CD14-positive monocyte (primary cell): ENCODE measurements around the gene KLHDC7B. TPM values are rescaled to one million over a fixed set of nuclear protein-coding genes. Genes with fewer than 3 reads are reported as not detected.
A peak's percentile ranks its signal among the peaks of the same experiment; 100 is the strongest.

Experiments used
- DNase-seq, 3 donors: peaks; one replicate each; pipeline ENCODE4 v3.0.0-alpha.2; 2011 to 2022
- H2AFZ ChIP-seq: 2 replicates; pipeline ENCODE4 v1.6.0; 2012; ENCODE audit warnings: mild to moderate bottlenecking, low read depth, low read length, inconsistent platforms; ENCODE audit not compliant: insufficient read depth, poor library complexity, severe bottlenecking
- H3K27ac ChIP-seq, 2 donors: 1 replicate in 1 of 2; 2 replicates in 1 of 2; pipeline ENCODE4 v1.5.1; 2012 to 2013; ENCODE audit warnings: low read length in 2 of 2, control low read depth in 1 of 2, inconsistent platforms in 1 of 2, low read depth in 1 of 2, mild to moderate bottlenecking in 1 of 2
- H3K27me3 ChIP-seq, 2 donors: one replicate each; pipeline versions ENCODE4 v1.6.0 to v1.6.1; 2011 to 2013; ENCODE audit warnings: low read length in 2 of 2; ENCODE audit not compliant: control insufficient read depth in 2 of 2, insufficient read depth in 2 of 2
- H3K36me3 ChIP-seq, 2 donors: replicated peaks in 1 of 2; 1 replicate in 1 of 2; 2 replicates in 1 of 2; pipeline versions ENCODE4 v1.5.1 to v1.6.1; 2012 to 2013; ENCODE audit warnings: low read length in 2 of 2, control low read depth in 1 of 2, inconsistent platforms in 1 of 2, mild to moderate bottlenecking in 1 of 2; ENCODE audit not compliant: insufficient read depth in 2 of 2, control insufficient read depth in 1 of 2
- H3K4me1 ChIP-seq, 2 donors: 1 replicate in 1 of 2; 2 replicates in 1 of 2; pipeline versions ENCODE4 v1.5.1 to v1.6.1; 2012 to 2013; ENCODE audit warnings: low read length in 2 of 2, control low read depth in 1 of 2, inconsistent platforms in 1 of 2, mild to moderate bottlenecking in 1 of 2, moderate library complexity in 1 of 2; ENCODE audit not compliant: insufficient read depth in 2 of 2, control insufficient read depth in 1 of 2
- H3K4me2 ChIP-seq: replicated peaks from 2 replicates; pipeline ENCODE3; 2012; ENCODE audit warnings: low read length, moderate library complexity, mild to moderate bottlenecking; ENCODE audit not compliant: poor library complexity, severe bottlenecking; ENCODE audit errors: extremely low read depth
- H3K4me3 ChIP-seq, 3 experiments: fragments of 200-600 bp in 1 of 3; sonication (generic) in 1 of 3; replicated peaks in 1 of 3; 1 replicate in 2 of 3; 2 replicates in 1 of 3; pipeline ENCODE4 v1.5.1; 2011 to 2013; ENCODE audit warnings: low read length in 3 of 3, mild to moderate bottlenecking in 3 of 3, control low read depth in 2 of 3, low read depth in 2 of 3, inconsistent platforms in 1 of 3, moderate library complexity in 1 of 3
- H3K79me2 ChIP-seq: 2 replicates; pipeline ENCODE4 v1.6.0; 2012; ENCODE audit warnings: mild to moderate bottlenecking, control low read depth, inconsistent platforms, low read length, moderate library complexity; ENCODE audit not compliant: insufficient read depth
- H3K9ac ChIP-seq: 2 replicates; pipeline ENCODE4 v1.6.0; 2017; ENCODE audit warnings: low read length, mild to moderate bottlenecking; ENCODE audit not compliant: insufficient read depth, poor library complexity, severe bottlenecking
- H3K9me3 ChIP-seq, 2 donors: replicated peaks in 1 of 2; 1 replicate in 1 of 2; 2 replicates in 1 of 2; pipeline versions ENCODE4 v1.5.1 to v1.6.1; 2012 to 2013; ENCODE audit warnings: low read length in 2 of 2, control low read depth in 1 of 2; ENCODE audit not compliant: control insufficient read depth in 1 of 2, insufficient read depth in 1 of 2
- H4K20me1 ChIP-seq: 2 replicates; pipeline ENCODE4 v1.6.0; 2012; ENCODE audit warnings: mild to moderate bottlenecking, low read length, control low read depth, moderate library complexity; ENCODE audit not compliant: insufficient read depth
- H3K27ac Mint-ChIP-seq, 7 donors: one replicate each; pipeline ENCODE4 v1.8.0; 2020; ENCODE audit warnings: mild to moderate bottlenecking in 7 of 7, mixed read lengths in 7 of 7, moderate library complexity in 6 of 7, inconsistent platforms in 2 of 7
- H3K27me3 Mint-ChIP-seq, 3 donors: one replicate each; pipeline ENCODE4 v1.8.0; 2021 to 2022; ENCODE audit warnings: low read depth in 3 of 3, mild to moderate bottlenecking in 3 of 3, mixed read lengths in 3 of 3, moderate library complexity in 3 of 3, inconsistent platforms in 1 of 3
- H3K36me3 Mint-ChIP-seq, 2 donors: one replicate each; pipeline ENCODE4 v1.8.0; 2020; ENCODE audit warnings: mixed read lengths in 2 of 2, inconsistent platforms in 1 of 2, mild to moderate bottlenecking in 1 of 2
- H3K4me1 Mint-ChIP-seq: one replicate; pipeline ENCODE4 v1.8.0; 2020; ENCODE audit warnings: mild to moderate bottlenecking, mixed read lengths
- H3K4me3 Mint-ChIP-seq, 2 donors: one replicate each; pipeline ENCODE4 v1.8.0; 2020; ENCODE audit warnings: mild to moderate bottlenecking in 2 of 2, mixed read lengths in 2 of 2, moderate library complexity in 1 of 2
- H3K9me3 Mint-ChIP-seq, 7 donors: one replicate each; pipeline ENCODE4 v1.8.0; 2020 to 2022; ENCODE audit warnings: mixed read lengths in 7 of 7, mild to moderate bottlenecking in 6 of 7, moderate library complexity in 6 of 7, inconsistent platforms in 2 of 7
- WGBS: methylation state at CpG from one replicate; pipeline ENCODE4 v1.1.5; 2013; ENCODE audit warnings: missing lambda C conversion rate; ENCODE audit not compliant: insufficient coverage; 5-methylcytosine and 5-hydroxymethylcytosine counted together
- intact Hi-C, 2 donors: fragments of 100-400 bp; cut with micrococcal nuclease; formaldehyde crosslinking; loops; one replicate each; pipeline versions ENCODE4 v1.15.0 to v1.15.1; 2023
- polyA plus RNA-seq, 3 donors: library from polyadenylated mRNA; depleted of rRNA in 1 of 3; unstranded in 2 of 3; stranded (reverse) in 1 of 3; fragments of 300-500 nt in 2 of 3; fragments of >200 nt in 1 of 3; fragmentation: Illumina TruSeq in 2 of 3; gene quantifications; 1 replicate in 2 of 3; 2 replicates in 1 of 3; pipeline ENCODE4 v1.2.3, GENCODE V29; 2012 to 2021
- TF ChIP-seq, protein P1 (sequence below): fragments of 200-600 bp; IDR thresholded peaks from one replicate; pipeline ENCODE4 v1.8.0; 2022; ENCODE audit warnings: antibody characterized with exemption, mild to moderate bottlenecking

The KLHDC7B gene
- polyA plus RNA-seq, 3 donors: 0.88 to 4.3 (median 1.4) TPM

DNA sequence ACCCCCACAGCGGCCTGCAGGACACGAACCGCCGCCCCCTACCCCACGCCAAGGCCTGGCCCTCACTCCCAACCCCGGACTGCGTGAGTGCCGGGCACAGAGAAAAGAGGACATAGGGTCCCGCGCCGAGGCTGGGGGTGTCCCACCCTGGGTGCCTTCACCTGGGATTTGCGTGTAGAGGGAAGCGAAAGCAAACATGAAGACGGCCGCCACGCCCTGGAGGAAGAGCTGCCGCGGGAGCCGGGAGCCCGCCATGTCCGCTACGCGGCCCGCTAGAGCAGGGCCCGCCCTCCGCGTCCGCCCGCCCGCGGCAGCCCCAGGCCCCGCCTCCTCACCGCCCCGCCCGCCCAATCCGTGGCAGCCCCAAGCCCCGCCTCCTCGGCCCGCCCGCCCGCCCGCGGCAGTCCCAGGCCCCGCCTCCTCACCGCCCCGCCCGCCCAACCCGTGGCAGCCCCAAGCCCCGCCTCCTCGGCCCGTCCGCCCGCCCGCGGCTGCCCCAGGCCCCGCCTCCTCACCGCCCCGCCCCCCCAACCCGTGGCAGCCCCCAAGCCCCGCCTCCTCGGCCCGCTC is 38.2 kb upstream of the KLHDC7B start, which contains the start of gene LMF2:
Gene LMF2 (minus strand): TSS at position 282 of the 570 bp plus-strand sequence. CDS start 27 bp downstream, at position 255.
- H3K9me3 Mint-ChIP-seq: no peaks in the 10 kb centered on the region
- H4K20me1 ChIP-seq: no peaks in the 10 kb centered on the region
- H3K4me2 ChIP-seq: peak within 1 kb of the TSS; percentile 98
- H3K4me3 Mint-ChIP-seq: peak within 1 kb of the TSS; percentile 95 to 96
- 1% methylated on average over 23 of the region's 62 CpGs for WGBS
- H3K4me3 ChIP-seq: peak within 1 kb of the TSS; percentile 92 to 98 (median 96)
- peak within 1 kb of the TSS; percentile 84 for H2AFZ ChIP-seq
- peak within 1 kb of the TSS; percentile 78 to 87 for H3K27ac ChIP-seq
- H3K79me2 ChIP-seq: peaks cover 67% of the 10 kb centered on the region
- peak within 1 kb of the TSS; percentile 84 for H3K9ac ChIP-seq
- H3K36me3 ChIP-seq: peaks cover 28 to 30% of the 10 kb centered on the region in 2 donors
- peaks cover 19 to 26% of the 10 kb centered on the region in 2 donors for H3K4me1 ChIP-seq
- DNase-seq: peak in 1 of 3 donors; percentile 83
- H3K9me3 ChIP-seq: no peaks in the 10 kb centered on the region
- H3K36me3 Mint-ChIP-seq: peaks cover 13 to 28% of the 10 kb centered on the region in 2 donors
- H3K27me3 ChIP-seq: no peaks in the 10 kb centered on the region
- intact Hi-C loops: loop anchor here (2.0 to 5.0 kb wide), 4 partner anchors 55 to 121 kb away; partner anchors contain the start of genes ARSA (in 2 of the 2), CHKB (in 1 of the 2) and SYCE3 (in 1 of the 2)
- H3K27me3 Mint-ChIP-seq: peaks cover 0 to 5% (median 0%) of the 10 kb centered on the region in 3 donors
- H3K27ac Mint-ChIP-seq: peak within 1 kb of the TSS; percentile 86 to 97 (median 94)
- TF ChIP-seq, protein P1, sequence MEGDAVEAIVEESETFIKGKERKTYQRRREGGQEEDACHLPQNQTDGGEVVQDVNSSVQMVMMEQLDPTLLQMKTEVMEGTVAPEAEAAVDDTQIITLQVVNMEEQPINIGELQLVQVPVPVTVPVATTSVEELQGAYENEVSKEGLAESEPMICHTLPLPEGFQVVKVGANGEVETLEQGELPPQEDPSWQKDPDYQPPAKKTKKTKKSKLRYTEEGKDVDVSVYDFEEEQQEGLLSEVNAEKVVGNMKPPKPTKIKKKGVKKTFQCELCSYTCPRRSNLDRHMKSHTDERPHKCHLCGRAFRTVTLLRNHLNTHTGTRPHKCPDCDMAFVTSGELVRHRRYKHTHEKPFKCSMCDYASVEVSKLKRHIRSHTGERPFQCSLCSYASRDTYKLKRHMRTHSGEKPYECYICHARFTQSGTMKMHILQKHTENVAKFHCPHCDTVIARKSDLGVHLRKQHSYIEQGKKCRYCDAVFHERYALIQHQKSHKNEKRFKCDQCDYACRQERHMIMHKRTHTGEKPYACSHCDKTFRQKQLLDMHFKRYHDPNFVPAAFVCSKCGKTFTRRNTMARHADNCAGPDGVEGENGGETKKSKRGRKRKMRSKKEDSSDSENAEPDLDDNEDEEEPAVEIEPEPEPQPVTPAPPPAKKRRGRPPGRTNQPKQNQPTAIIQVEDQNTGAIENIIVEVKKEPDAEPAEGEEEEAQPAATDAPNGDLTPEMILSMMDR: no peak
- H3K4me1 Mint-ChIP-seq: peaks cover 20% of the 10 kb centered on the region

DNA sequence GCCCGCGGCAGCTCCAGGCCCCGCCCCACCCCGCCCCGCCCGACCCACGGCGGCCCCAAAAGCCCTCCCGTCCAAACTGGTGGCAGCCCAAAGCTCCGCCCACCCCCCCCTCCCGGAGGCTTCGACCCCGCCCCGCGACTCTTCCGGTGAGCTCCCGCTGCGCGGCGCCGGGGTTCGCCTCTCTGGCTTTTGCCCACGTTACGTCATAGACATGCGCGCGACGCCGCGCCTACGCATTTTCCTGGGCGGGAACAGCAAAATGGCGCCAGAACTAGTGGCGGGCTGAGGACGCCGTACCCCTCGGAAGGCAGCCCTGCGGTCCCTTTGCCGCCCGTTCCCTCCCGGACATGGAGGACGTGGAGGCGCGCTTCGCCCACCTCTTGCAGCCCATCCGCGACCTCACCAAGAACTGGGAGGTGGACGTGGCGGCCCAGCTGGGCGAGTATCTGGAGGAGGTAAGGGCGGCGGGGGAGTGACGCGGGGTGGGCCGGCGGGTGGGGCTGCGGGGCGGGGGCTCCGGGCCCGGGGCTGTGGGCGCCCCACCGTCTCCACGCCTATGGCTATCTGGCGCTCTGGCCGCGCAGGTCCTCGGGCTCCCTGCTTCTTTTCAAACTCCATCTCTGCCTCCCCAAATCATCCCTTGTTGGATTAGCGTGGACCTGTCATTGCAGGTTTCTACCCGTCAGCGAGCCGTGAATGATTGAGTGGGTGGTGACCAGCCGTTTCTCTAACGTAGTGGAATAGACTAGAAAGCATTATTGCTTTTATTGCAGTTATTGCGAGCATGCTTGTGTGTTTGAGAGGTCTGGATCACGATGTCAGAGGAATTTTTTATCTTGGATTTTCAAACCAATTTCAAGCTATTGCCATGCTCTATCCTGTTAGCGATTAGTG is 37.5 kb upstream of the KLHDC7B start, which contains the start of gene NCAPH2:
Gene NCAPH2 (plus strand): TSS at position 234 of the 894 bp plus-strand sequence. CDS start 114 bp downstream, at position 348.
- peaks cover 19 to 26% of the 10 kb centered on the region in 2 donors for H3K4me1 ChIP-seq
- H3K27ac ChIP-seq: peak within 1 kb of the TSS; percentile 78 to 87
- H3K9me3 ChIP-seq: no peaks in the 10 kb centered on the region
- intact Hi-C loops: loop anchor here (2.0 to 5.0 kb wide), 5 partner anchors 19 to 121 kb away; partner anchors contain the start of genes ARSA (in 2 of the 2), CHKB (in 1 of the 2) and SYCE3 (in 1 of the 2)
- no peaks in the 10 kb centered on the region for H4K20me1 ChIP-seq
- no peaks in the 10 kb centered on the region for H3K9me3 Mint-ChIP-seq
- DNase-seq: peak; percentile 95 to 99 (median 98)
- H2AFZ ChIP-seq: peak within 1 kb of the TSS; percentile 84
- peak within 1 kb of the TSS; percentile 84 for H3K9ac ChIP-seq
- H3K27me3 ChIP-seq: no peaks in the 10 kb centered on the region
- H3K4me1 Mint-ChIP-seq: peaks cover 20% of the 10 kb centered on the region
- H3K36me3 Mint-ChIP-seq: peaks cover 13 to 21% of the 10 kb centered on the region in 2 donors
- H3K79me2 ChIP-seq: peaks cover 74% of the 10 kb centered on the region
- under 1% methylated on average over 42 of the region's 76 CpGs for WGBS
- H3K4me3 Mint-ChIP-seq: peak within 1 kb of the TSS; percentile 95 to 96
- H3K36me3 ChIP-seq: peaks cover 21 to 23% of the 10 kb centered on the region in 2 donors
- peaks cover 0 to 5% (median 0%) of the 10 kb centered on the region in 3 donors for H3K27me3 Mint-ChIP-seq
- H3K4me2 ChIP-seq: peak within 1 kb of the TSS; percentile 98
- peak within 1 kb of the TSS; percentile 86 to 97 (median 94) for H3K27ac Mint-ChIP-seq
- TF ChIP-seq, protein P1: no peak
- H3K4me3 ChIP-seq: peak within 1 kb of the TSS; percentile 92 to 98 (median 96)
